ENCODE results near the gene MATCAP1. TPM values are rescaled to one million over a fixed set of nuclear protein-coding genes. Genes with fewer than 3 reads are reported as not detected.

Gene MATCAP1
- total RNA-seq, 1 experiment from 2014 or later: 40.8 TPM

DNA sequence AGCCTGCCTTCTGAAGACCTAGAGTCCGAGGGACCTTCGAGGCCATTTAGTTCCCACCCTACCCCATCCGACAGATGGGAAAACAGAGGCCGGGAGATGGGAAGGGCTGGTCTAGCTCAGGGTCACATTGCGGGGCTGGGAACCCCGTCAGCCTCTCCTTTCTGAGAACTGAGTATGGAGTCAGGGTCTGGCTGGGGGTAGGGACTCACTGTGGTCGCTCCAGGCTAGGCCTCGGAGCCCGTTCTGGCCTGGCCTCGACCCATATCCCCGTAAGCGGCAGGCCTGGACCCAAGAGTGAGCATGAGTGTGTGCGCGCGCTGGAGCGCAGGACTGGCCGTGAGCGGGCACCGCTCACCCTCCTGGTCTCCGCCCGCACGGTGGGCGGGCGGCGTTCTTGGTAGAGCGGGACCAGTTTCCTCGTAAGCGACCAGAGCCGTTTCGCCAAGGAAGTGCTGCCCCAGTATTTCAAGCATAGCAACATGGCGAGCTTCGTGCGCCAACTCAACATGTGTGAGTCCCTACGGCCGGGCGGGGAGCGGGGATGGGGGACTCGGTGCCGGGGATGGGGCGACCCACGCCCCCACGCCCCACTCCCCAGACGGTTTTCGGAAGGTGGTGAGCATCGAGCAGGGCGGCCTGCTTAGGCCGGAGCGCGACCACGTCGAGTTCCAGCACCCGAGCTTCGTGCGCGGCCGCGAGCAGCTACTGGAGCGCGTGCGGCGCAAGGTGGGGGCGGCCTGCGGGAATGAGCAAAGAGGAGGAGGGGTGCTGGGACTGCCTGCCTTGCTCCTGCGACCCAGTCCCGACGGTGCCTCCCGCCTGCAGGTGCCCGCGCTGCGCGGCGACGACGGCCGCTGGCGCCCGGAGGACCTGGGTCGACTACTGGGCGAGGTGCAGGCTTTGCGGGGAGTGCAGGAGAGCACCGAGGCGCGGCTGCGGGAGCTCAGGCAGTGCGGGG lies 18.4 kb downstream of the MATCAP1 start (continued):
- TF ChIP-seq, protein P1, sequence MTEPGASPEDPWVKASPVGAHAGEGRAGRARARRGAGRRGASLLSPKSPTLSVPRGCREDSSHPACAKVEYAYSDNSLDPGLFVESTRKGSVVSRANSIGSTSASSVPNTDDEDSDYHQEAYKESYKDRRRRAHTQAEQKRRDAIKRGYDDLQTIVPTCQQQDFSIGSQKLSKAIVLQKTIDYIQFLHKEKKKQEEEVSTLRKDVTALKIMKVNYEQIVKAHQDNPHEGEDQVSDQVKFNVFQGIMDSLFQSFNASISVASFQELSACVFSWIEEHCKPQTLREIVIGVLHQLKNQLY (CRISPR knock-in tag; IDR thresholded peaks at IDR 0.05): no peak
- TF ChIP-seq, protein P2, sequence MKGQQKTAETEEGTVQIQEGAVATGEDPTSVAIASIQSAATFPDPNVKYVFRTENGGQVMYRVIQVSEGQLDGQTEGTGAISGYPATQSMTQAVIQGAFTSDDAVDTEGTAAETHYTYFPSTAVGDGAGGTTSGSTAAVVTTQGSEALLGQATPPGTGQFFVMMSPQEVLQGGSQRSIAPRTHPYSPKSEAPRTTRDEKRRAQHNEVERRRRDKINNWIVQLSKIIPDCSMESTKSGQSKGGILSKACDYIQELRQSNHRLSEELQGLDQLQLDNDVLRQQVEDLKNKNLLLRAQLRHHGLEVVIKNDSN (CRISPR knock-in tag; IDR thresholded peaks at IDR 0.05): 0 out of 2 replicates have a peak, but pooled peaks have one; percentile 20
- TF ChIP-seq GRHL2 (CRISPR knock-in tag; IDR thresholded peaks at IDR 0.05; ENCODE audit: insufficient replicate concordance, severe bottlenecking): no peak
- TF ChIP-seq, protein P3, sequence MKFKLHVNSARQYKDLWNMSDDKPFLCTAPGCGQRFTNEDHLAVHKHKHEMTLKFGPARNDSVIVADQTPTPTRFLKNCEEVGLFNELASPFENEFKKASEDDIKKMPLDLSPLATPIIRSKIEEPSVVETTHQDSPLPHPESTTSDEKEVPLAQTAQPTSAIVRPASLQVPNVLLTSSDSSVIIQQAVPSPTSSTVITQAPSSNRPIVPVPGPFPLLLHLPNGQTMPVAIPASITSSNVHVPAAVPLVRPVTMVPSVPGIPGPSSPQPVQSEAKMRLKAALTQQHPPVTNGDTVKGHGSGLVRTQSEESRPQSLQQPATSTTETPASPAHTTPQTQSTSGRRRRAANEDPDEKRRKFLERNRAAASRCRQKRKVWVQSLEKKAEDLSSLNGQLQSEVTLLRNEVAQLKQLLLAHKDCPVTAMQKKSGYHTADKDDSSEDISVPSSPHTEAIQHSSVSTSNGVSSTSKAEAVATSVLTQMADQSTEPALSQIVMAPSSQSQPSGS (CRISPR knock-in tag; IDR thresholded peaks at IDR 0.05; ENCODE audit: borderline replicate concordance, low read depth): no peak
- no peak for TF ChIP-seq TEAD4 (CRISPR knock-in tag; IDR thresholded peaks at IDR 0.05)
- no peak for TF ChIP-seq ELF4 (CRISPR knock-in tag; IDR thresholded peaks at IDR 0.05; ENCODE audit: low read depth)
- peak; percentile 74; the same call in 1 of the 2 replicates for TF ChIP-seq FOXP4 (CRISPR knock-in tag; IDR thresholded peaks at IDR 0.05)
- TF ChIP-seq TP53 (CRISPR knock-in tag; IDR thresholded peaks at IDR 0.05): no peak

GRCh38 chr16:67164599-67165061 lies 19.1 kb downstream of the MATCAP1 start, which contains the start of gene HSF4:
TSS of gene HSF4 (plus strand) at chr16:67164745. CDS start at chr16:67164812, 67 bp downstream.
- no peaks in the 10 kb centered on the region for H3K9me3 Mint-ChIP-seq
- TF ChIP-seq FOXJ3 (CRISPR knock-in tag; IDR thresholded peaks at IDR 0.05; ENCODE audit: borderline replicate concordance) (no peak), PRDM15 (CRISPR knock-in tag; IDR thresholded peaks at IDR 0.05) (peak; percentile 63), GABPB1 (CRISPR knock-in tag; IDR thresholded peaks at IDR 0.05) (peak; percentile 60; the same call in 1 of the 2 replicates), FOXP1 (CRISPR knock-in tag; IDR thresholded peaks at IDR 0.05; ENCODE audit: borderline replicate concordance) (0 out of 2 replicates have a peak, but pooled peaks have one; percentile 27), ETV6 (CRISPR knock-in tag; IDR thresholded peaks at IDR 0.05) (no peak), ZNF263 (CRISPR knock-in tag; IDR thresholded peaks at IDR 0.05; ENCODE audit: low read depth) (no peak)
- TF ChIP-seq, protein P4, sequence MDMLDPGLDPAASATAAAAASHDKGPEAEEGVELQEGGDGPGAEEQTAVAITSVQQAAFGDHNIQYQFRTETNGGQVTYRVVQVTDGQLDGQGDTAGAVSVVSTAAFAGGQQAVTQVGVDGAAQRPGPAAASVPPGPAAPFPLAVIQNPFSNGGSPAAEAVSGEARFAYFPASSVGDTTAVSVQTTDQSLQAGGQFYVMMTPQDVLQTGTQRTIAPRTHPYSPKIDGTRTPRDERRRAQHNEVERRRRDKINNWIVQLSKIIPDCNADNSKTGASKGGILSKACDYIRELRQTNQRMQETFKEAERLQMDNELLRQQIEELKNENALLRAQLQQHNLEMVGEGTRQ (CRISPR knock-in tag; IDR thresholded peaks at IDR 0.05): peak; percentile 36; the same call in 1 of the 2 replicates
- H3K27ac Mint-ChIP-seq: no peak within 1 kb of the TSS
- H3K4me1 Mint-ChIP-seq: peaks cover 41% of the 10 kb centered on the region
- peaks cover 2% of the 10 kb centered on the region; the same call in 1 of the 2 replicates for H3K36me3 Mint-ChIP-seq
- ChIA-PET POLR2A (no interaction called here), CTCF (interaction anchor here (0.6 to 15.6 kb wide), 5 partner anchors 8 to 147 kb away, joined by 3 to 386 read pairs (median 5); partner anchors contain the start of genes B3GNT9, FBXL8 and TRADD)
- H3K4me3 Mint-ChIP-seq: peak within 1 kb of the TSS; percentile 65
- DNase-seq (ENCODE audit: low spot score) (no peak), ATAC-seq (no peak)
- peaks cover 99% of the 10 kb centered on the region for H3K27me3 Mint-ChIP-seq (ENCODE audit: low read depth)

Data from WTC11 (cell line).